Measurements from ENCODE around the gene ANAPC1.

- no peak for TF ChIP-seq EZH2 (IDR thresholded peaks at IDR 0.05; ENCODE audit: borderline replicate concordance, low read length)
- peak; percentile 38; the same call in 1 of the 2 replicates for TF ChIP-seq CTCF (IDR thresholded peaks at IDR 0.05; ENCODE audit: low read length)
Observed at GRCh38 chr2:111900859-111901258, 16.9 kb upstream of the ANAPC1 start.
